ENCODE results near the gene ADAM12. TPM values are rescaled to one million over a fixed set of nuclear protein-coding genes. Genes with fewer than 3 reads are reported as not detected.

ADAM12 gene
- total RNA-seq, result 102 and 168 TPM in 2 replicates

GRCh38 chr10:126387931-126388911, at the start of gene ADAM12:
Gene ADAM12, minus strand, starts transcription at chr10:126388477. Its CDS starts 332 bp downstream, at chr10:126388145.

Small RNA genes lying within 50 kb of the gene (small RNA-seq; reads per million reads assigned to genes)
- not detected for gene RNA5SP328
